LNCaP clone FGC (cell line): ENCODE measurements around the gene IL9R.
"Not testable (repeated sequence)": the region's sequence is repeated elsewhere in the genome, so short reads cannot be mapped to it uniquely, and the experiment has no call there.

ENCODE experiments used
- DNase-seq: peaks from one replicate; pipeline ENCODE4 v3.0.0-alpha.2; 2011; ENCODE audit warnings: low read depth
- H3K4me3 ChIP-seq: 2 replicates; pipeline ENCODE4 v1.5.1; 2011; ENCODE audit warnings: mild to moderate bottlenecking, low read depth, low read length, control low read depth
- TF ChIP-seq, protein P1 (sequence below): IDR thresholded peaks from 2 replicates; pipeline ENCODE4 v1.5.1; 2012; ENCODE audit warnings: mild to moderate bottlenecking; ENCODE audit not compliant: control insufficient read depth, insufficient read depth; ENCODE audit errors: extremely low read depth

The IL9R gene

GRCh38 chrX:155998116-155998515 lies 620 bp downstream of the IL9R start:
- DNase-seq, result no peak
- TF ChIP-seq, protein P1, sequence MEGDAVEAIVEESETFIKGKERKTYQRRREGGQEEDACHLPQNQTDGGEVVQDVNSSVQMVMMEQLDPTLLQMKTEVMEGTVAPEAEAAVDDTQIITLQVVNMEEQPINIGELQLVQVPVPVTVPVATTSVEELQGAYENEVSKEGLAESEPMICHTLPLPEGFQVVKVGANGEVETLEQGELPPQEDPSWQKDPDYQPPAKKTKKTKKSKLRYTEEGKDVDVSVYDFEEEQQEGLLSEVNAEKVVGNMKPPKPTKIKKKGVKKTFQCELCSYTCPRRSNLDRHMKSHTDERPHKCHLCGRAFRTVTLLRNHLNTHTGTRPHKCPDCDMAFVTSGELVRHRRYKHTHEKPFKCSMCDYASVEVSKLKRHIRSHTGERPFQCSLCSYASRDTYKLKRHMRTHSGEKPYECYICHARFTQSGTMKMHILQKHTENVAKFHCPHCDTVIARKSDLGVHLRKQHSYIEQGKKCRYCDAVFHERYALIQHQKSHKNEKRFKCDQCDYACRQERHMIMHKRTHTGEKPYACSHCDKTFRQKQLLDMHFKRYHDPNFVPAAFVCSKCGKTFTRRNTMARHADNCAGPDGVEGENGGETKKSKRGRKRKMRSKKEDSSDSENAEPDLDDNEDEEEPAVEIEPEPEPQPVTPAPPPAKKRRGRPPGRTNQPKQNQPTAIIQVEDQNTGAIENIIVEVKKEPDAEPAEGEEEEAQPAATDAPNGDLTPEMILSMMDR, result no peak
- no peak overlapping the region for H3K4me3 ChIP-seq

GRCh38 chrX:155998761-155999510 lies 1.4 kb downstream of the IL9R start:
- DNase-seq, result no peak

DNA sequence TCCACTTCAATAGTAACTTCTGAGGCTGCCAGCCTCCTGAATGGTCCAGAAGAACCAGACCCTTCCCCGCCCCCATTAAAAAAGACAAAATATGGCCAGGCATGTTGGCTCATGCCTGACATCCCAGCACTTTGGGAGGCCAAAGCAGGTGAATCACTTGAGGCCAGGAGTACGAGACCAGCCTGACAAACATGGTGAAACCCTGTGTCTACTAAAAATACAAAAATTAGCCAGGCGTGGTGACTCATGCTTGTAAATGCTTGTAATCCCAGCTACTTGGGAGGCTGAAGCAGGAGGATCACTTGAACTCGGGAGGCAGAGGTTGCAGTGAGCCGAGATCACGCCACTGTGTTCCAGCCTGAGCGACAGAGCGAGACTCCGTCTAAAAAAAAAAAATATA lies 2.3 kb downstream of the IL9R start:
- not testable (repeated sequence) for H3K4me3 ChIP-seq, DNase-seq

More at GRCh38 chrX:155998761-155999510, 1.4 kb downstream of the IL9R start:
- TF ChIP-seq, protein P1, result no peak
- H3K4me3 ChIP-seq, result no peak overlapping the region

DNA sequence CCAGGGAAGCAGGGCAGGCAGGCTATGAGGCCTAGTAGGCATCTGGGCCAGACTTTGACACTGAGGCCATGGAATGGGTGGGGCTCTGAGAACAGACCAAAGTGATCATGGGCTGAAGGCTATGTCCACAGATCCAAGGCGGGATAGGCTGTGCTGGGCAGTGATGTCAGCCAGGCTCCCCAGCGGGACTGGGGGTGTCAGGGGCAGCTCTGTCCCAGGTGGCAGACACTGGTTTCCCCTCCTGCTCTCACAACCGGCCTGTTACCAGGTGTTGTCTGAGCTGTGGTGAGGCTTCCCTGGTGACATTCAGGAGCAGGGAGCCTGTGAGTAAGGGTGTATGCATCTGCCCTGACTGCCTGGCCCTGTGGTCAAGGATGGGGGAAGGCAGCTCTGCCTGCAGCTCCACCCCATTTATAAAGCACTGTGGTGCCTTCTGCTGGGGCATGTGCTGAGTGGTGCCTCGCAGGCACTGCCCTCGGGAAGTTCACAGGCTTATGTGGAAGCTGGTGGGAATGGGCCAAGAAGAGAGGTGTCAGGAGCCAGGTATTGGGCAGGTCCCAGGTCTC lies 2.9 kb downstream of the IL9R start:
- DNase-seq, result no peak
- TF ChIP-seq, protein P1, result no peak
- H3K4me3 ChIP-seq, result no peak overlapping the region

- TF ChIP-seq, protein P1, result no peak
- no peak overlapping the region for H3K4me3 ChIP-seq
- DNase-seq, result no peak
Observed at GRCh38 chrX:156001001-156001666, 3.6 kb downstream of the IL9R start.

DNA sequence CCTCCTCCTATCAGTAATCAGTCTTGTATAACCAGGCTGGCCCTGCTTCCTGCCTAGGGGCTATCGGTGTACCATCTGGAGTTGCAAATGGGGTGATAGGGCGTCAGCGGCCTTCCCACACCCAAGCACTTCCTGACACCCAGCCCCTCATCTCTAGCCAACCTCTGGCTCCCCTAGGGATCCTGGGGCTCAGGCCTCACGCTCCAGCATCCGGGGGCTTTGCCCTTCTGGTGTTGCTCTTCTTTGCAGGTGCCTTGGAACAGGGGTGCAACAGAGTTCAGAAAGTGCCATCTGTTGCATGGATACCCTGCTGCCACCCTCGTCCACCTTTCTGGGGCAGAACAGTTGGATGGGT lies 4.1 kb downstream of the IL9R start:
- no peak overlapping the region for H3K4me3 ChIP-seq
- DNase-seq, result no peak
- TF ChIP-seq, protein P1, result no peak

DNA sequence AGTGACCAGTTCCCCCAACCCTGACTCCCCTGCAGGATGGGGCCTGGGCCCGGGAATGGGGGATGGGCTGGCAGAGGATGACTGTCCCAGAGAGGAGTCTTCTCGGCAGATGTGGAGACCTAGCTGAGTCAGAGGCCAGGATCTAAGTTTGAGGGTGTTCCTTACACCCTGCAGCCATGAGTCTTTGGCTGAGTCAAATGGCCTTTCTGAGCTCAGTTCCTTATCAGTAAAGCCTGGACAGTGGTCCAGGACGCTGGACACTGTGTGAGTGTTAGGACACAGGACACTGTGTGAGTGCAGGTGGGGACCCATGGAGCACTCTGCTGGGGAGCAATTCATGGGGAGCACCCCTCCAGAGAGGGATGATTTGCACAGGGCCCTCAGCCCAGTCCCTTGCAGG lies 5.0 kb downstream of the IL9R start:
- TF ChIP-seq, protein P1, result no peak
- H3K4me3 ChIP-seq, result no peak overlapping the region
- DNase-seq, result no peak
